ENCODE data around the gene IL9.

DNA sequence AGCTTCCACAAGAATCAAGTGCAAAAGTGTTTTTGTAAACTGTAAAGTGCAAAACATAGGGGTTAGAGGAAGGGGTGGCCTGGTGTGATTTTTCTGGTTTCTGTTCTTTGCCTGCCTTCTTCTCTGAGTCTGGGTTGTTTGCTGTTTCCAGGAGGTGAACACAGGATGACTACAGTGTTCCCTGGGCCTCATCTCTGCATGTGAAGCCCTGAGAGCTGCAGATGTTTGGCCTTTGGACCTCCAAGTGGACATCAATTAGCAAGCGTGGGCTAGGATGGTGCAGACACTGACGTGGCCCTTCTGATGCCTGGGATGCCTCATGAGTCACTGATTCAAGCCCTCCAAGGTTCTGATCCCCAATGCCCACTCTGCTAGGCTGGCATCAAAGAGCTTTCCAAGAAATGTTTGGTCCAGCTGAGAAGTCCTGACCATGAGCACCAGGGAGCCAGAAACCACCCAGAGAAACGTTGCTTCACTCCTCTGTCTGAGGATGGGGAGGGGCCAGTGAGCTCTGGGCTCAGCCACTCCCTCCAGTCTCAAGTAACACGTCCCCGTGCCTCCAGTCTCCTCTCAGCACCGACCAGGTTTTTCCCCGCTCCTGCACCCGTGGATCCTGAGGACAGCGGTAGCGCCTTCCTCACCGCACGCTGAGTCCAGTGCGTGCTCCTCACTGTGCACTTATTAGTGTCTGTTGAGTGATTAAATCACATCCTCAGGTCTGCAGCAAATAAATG is 7.6 kb downstream of the IL9 start:
- no peak for TF ChIP-seq POLR2A (IDR thresholded peaks at IDR 0.05; ENCODE audit: low read depth, low read length)
- TF ChIP-seq POLR2AphosphoS5 (IDR thresholded peaks at IDR 0.05; ENCODE audit: low read depth, low read length) = no peak
- no peak for TF ChIP-seq PAX5 (IDR thresholded peaks at IDR 0.05; ENCODE audit: insufficient read depth, low read length, severe bottlenecking)
- TF ChIP-seq TAF1 (IDR thresholded peaks at IDR 0.05; ENCODE audit: low read depth, low read length) = no peak

Data from GM12891 (cell line).